K562 (cell line): ENCODE measurements around the gene CCDC9B. TPM values are rescaled to one million over a fixed set of nuclear protein-coding genes. Genes with fewer than 3 reads are reported as not detected.

Experiments
- LCOR ChIP-seq: sonication (generic); formaldehyde crosslinking; IDR thresholded peaks from 2 replicates; pipeline ENCODE4 v1.8.0; 2022; ENCODE audit warnings: mild to moderate bottlenecking, missing genetic modification reagents
- ZNF778 ChIP-seq: fragments of 450-650 bp; formaldehyde crosslinking; IDR thresholded peaks from 2 replicates; pipeline ENCODE4 v1.4.0; 2020; ENCODE audit warnings: mild to moderate bottlenecking, moderate library complexity
- polyA plus RNA-seq, 8 experiments: library from polyadenylated mRNA; depleted of rRNA in 4 of 8; stranded (reverse) in 5 of 8; unstranded in 3 of 8; fragments of >200 nt; fragmentation: Nextera tagmentation in 2 of 8; fragmentation: Illumina TruSeq in 1 of 8; extraction: Ambion mirVana in 2 of 8; extraction: Trizol in 1 of 8; gene quantifications; 2 replicates each; pipeline versions ENCODE4 v1.2.1 to v1.2.3, GENCODE V29; 2011 to 2014; ENCODE audit warnings: inconsistent platforms in 1 of 8, missing spikeins in 1 of 8
- total RNA-seq, 7 experiments: library from RNA; depleted of rRNA in 6 of 7; stranded (reverse); fragments of >200 nt in 6 of 7; fragmentation: Illumina TruSeq in 2 of 7; extraction: Trizol in 2 of 7; gene quantifications; 2 replicates each; pipeline versions ENCODE4 v1.2.1 to v1.2.3, GENCODE V29; 2011 to 2021; ENCODE audit warnings: low replicate concordance in 1 of 7
- TF ChIP-seq, protein P1 (sequence below): fragments of 200-600 bp; sonication (generic); IDR thresholded peaks from one replicate; pipeline ENCODE4 v1.6.1; 2012; ENCODE audit warnings: mild to moderate bottlenecking, low read depth, low read length, inconsistent platforms
- TF ChIP-seq, protein P2 (sequence below): fragments of 250-450 bp; sonication (Bioruptor Pico); IDR thresholded peaks from 2 replicates; pipeline ENCODE4 v1.8.0; 2021; ENCODE audit warnings: moderate library complexity, mild to moderate bottlenecking, inconsistent platforms
- TF ChIP-seq, protein P3 (sequence below): sonication (generic); formaldehyde crosslinking; IDR thresholded peaks from 2 replicates; pipeline ENCODE4 v1.8.0; 2023; ENCODE audit warnings: mild to moderate bottlenecking, missing genetic modification reagents

CCDC9B gene
- total and polyA plus RNA-seq, 9 of the 15 experiments (the other 6 are each of a cell fraction or from before 2014, with no cell fraction given) = 0.01 to 0.47 (median 0.15) TPM; not detected in 1

DNA sequence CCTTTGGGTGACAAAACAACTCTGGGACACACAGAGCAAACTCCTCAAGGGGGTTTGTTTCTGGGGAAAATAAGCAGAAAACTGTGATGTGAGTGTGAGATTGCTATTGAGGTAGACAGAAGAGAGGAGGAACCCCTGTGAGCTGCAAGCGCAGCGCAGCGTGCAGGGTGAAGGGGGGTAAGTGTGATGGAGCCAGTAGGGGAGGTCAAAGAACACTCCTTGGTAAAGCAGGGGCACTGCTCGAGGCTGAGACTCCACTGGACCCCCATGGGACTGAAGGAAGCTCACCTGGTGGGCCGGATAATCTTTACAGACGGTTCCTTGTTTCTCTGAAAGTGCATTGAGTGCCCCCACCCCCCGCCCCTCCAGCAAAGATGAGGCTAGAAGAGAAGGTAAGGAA lies 9.7 kb downstream of the CCDC9B start (continued):
- TF ChIP-seq, protein P1, sequence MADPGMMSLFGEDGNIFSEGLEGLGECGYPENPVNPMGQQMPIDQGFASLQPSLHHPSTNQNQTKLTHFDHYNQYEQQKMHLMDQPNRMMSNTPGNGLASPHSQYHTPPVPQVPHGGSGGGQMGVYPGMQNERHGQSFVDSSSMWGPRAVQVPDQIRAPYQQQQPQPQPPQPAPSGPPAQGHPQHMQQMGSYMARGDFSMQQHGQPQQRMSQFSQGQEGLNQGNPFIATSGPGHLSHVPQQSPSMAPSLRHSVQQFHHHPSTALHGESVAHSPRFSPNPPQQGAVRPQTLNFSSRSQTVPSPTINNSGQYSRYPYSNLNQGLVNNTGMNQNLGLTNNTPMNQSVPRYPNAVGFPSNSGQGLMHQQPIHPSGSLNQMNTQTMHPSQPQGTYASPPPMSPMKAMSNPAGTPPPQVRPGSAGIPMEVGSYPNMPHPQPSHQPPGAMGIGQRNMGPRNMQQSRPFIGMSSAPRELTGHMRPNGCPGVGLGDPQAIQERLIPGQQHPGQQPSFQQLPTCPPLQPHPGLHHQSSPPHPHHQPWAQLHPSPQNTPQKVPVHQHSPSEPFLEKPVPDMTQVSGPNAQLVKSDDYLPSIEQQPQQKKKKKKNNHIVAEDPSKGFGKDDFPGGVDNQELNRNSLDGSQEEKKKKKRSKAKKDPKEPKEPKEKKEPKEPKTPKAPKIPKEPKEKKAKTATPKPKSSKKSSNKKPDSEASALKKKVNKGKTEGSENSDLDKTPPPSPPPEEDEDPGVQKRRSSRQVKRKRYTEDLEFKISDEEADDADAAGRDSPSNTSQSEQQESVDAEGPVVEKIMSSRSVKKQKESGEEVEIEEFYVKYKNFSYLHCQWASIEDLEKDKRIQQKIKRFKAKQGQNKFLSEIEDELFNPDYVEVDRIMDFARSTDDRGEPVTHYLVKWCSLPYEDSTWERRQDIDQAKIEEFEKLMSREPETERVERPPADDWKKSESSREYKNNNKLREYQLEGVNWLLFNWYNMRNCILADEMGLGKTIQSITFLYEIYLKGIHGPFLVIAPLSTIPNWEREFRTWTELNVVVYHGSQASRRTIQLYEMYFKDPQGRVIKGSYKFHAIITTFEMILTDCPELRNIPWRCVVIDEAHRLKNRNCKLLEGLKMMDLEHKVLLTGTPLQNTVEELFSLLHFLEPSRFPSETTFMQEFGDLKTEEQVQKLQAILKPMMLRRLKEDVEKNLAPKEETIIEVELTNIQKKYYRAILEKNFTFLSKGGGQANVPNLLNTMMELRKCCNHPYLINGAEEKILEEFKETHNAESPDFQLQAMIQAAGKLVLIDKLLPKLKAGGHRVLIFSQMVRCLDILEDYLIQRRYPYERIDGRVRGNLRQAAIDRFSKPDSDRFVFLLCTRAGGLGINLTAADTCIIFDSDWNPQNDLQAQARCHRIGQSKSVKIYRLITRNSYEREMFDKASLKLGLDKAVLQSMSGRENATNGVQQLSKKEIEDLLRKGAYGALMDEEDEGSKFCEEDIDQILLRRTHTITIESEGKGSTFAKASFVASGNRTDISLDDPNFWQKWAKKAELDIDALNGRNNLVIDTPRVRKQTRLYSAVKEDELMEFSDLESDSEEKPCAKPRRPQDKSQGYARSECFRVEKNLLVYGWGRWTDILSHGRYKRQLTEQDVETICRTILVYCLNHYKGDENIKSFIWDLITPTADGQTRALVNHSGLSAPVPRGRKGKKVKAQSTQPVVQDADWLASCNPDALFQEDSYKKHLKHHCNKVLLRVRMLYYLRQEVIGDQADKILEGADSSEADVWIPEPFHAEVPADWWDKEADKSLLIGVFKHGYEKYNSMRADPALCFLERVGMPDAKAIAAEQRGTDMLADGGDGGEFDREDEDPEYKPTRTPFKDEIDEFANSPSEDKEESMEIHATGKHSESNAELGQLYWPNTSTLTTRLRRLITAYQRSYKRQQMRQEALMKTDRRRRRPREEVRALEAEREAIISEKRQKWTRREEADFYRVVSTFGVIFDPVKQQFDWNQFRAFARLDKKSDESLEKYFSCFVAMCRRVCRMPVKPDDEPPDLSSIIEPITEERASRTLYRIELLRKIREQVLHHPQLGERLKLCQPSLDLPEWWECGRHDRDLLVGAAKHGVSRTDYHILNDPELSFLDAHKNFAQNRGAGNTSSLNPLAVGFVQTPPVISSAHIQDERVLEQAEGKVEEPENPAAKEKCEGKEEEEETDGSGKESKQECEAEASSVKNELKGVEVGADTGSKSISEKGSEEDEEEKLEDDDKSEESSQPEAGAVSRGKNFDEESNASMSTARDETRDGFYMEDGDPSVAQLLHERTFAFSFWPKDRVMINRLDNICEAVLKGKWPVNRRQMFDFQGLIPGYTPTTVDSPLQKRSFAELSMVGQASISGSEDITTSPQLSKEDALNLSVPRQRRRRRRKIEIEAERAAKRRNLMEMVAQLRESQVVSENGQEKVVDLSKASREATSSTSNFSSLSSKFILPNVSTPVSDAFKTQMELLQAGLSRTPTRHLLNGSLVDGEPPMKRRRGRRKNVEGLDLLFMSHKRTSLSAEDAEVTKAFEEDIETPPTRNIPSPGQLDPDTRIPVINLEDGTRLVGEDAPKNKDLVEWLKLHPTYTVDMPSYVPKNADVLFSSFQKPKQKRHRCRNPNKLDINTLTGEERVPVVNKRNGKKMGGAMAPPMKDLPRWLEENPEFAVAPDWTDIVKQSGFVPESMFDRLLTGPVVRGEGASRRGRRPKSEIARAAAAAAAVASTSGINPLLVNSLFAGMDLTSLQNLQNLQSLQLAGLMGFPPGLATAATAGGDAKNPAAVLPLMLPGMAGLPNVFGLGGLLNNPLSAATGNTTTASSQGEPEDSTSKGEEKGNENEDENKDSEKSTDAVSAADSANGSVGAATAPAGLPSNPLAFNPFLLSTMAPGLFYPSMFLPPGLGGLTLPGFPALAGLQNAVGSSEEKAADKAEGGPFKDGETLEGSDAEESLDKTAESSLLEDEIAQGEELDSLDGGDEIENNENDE = no peak
- TF ChIP-seq ZNF778 (no peak), LCOR (CRISPR knock-in tag) (0 out of 2 replicates have a peak, but pooled peaks have one; percentile 2)
- TF ChIP-seq, protein P2, sequence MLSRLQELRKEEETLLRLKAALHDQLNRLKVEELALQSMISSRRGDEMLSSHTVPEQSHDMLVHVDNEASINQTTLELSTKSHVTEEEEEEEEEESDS (CRISPR knock-in tag) = no peak
- TF ChIP-seq, protein P3, sequence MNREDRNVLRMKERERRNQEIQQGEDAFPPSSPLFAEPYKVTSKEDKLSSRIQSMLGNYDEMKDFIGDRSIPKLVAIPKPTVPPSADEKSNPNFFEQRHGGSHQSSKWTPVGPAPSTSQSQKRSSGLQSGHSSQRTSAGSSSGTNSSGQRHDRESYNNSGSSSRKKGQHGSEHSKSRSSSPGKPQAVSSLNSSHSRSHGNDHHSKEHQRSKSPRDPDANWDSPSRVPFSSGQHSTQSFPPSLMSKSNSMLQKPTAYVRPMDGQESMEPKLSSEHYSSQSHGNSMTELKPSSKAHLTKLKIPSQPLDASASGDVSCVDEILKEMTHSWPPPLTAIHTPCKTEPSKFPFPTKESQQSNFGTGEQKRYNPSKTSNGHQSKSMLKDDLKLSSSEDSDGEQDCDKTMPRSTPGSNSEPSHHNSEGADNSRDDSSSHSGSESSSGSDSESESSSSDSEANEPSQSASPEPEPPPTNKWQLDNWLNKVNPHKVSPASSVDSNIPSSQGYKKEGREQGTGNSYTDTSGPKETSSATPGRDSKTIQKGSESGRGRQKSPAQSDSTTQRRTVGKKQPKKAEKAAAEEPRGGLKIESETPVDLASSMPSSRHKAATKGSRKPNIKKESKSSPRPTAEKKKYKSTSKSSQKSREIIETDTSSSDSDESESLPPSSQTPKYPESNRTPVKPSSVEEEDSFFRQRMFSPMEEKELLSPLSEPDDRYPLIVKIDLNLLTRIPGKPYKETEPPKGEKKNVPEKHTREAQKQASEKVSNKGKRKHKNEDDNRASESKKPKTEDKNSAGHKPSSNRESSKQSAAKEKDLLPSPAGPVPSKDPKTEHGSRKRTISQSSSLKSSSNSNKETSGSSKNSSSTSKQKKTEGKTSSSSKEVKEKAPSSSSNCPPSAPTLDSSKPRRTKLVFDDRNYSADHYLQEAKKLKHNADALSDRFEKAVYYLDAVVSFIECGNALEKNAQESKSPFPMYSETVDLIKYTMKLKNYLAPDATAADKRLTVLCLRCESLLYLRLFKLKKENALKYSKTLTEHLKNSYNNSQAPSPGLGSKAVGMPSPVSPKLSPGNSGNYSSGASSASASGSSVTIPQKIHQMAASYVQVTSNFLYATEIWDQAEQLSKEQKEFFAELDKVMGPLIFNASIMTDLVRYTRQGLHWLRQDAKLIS (CRISPR knock-in tag) = 0 out of 2 replicates have a peak, but pooled peaks have one; percentile 29
